ENCODE results near the gene KCNS1.

- TF ChIP-seq, protein P1, sequence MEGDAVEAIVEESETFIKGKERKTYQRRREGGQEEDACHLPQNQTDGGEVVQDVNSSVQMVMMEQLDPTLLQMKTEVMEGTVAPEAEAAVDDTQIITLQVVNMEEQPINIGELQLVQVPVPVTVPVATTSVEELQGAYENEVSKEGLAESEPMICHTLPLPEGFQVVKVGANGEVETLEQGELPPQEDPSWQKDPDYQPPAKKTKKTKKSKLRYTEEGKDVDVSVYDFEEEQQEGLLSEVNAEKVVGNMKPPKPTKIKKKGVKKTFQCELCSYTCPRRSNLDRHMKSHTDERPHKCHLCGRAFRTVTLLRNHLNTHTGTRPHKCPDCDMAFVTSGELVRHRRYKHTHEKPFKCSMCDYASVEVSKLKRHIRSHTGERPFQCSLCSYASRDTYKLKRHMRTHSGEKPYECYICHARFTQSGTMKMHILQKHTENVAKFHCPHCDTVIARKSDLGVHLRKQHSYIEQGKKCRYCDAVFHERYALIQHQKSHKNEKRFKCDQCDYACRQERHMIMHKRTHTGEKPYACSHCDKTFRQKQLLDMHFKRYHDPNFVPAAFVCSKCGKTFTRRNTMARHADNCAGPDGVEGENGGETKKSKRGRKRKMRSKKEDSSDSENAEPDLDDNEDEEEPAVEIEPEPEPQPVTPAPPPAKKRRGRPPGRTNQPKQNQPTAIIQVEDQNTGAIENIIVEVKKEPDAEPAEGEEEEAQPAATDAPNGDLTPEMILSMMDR (IDR thresholded peaks at IDR 0.05): no peak
- TF ChIP-seq POLR2A (IDR thresholded peaks at IDR 0.05): no peak
Measured at GRCh38 chr20:45087097-45087790, 13.7 kb downstream of the KCNS1 start.

Measured in uterus (tissue), 2 donors.